Activated CD4-positive, CD25-positive, alpha-beta regulatory T cell treated with anti-CD3 and anti-CD28 coated beads, Interleukin-2, amount 50 U/mL, for 72 hours (primary cell): ENCODE data around the gene TCERG1L.
"Not testable (repeated sequence)": the region's sequence is repeated elsewhere in the genome, so short reads cannot be mapped to it uniquely, and the experiment has no call there.

Experiments used
- DNase-seq: peaks from one replicate; pipeline ENCODE4 v3.0.0; 2021

The TCERG1L gene

GRCh38 chr10:131116991-131117375 lies 194.5 kb downstream of the TCERG1L start:
- no peak for DNase-seq

- no peak for DNase-seq
These were observed 195.1 kb downstream of the TCERG1L start for GRCh38 chr10:131116216-131116990.

GRCh38 chr10:131115801-131116200 lies 195.7 kb downstream of the TCERG1L start:
- no peak for DNase-seq

- DNase-seq = no peak
These were observed 196.2 kb downstream of the TCERG1L start for GRCh38 chr10:131115321-131115720.

- DNase-seq = no peak
These were observed 196.7 kb downstream of the TCERG1L start for GRCh38 chr10:131114846-131115245.

- no peak for DNase-seq
These were observed 197.7 kb downstream of the TCERG1L start for GRCh38 chr10:131113709-131114291.

- DNase-seq = no peak
These were observed 198.4 kb downstream of the TCERG1L start for GRCh38 chr10:131113165-131113564.

- DNase-seq = no peak
These were observed 198.8 kb downstream of the TCERG1L start for GRCh38 chr10:131112691-131113090.

GRCh38 chr10:131111471-131112080 lies 199.9 kb downstream of the TCERG1L start:
- no peak for DNase-seq

GRCh38 chr10:131111007-131111406 lies 200.5 kb downstream of the TCERG1L start:
- DNase-seq = no peak

- no peak for DNase-seq
These were observed 201.2 kb downstream of the TCERG1L start for GRCh38 chr10:131110241-131110783.

- no peak for DNase-seq
These were observed 201.8 kb downstream of the TCERG1L start for GRCh38 chr10:131109726-131110125.

GRCh38 chr10:131109291-131109690 lies 202.2 kb downstream of the TCERG1L start:
- DNase-seq = no peak

- DNase-seq = no peak
These were observed 203.6 kb downstream of the TCERG1L start for GRCh38 chr10:131107970-131108369.

GRCh38 chr10:131102676-131103075 lies 208.8 kb downstream of the TCERG1L start:
- DNase-seq = no peak

GRCh38 chr10:131102147-131102546 lies 209.4 kb downstream of the TCERG1L start:
- DNase-seq = no peak

GRCh38 chr10:131100418-131101410 lies 210.8 kb downstream of the TCERG1L start:
- not testable (repeated sequence) for DNase-seq

GRCh38 chr10:131099028-131099726 lies 212.3 kb downstream of the TCERG1L start:
- no peak for DNase-seq

- DNase-seq = no peak
These were observed 213.0 kb downstream of the TCERG1L start for GRCh38 chr10:131098416-131098952.

- DNase-seq = no peak
These were observed 215.5 kb downstream of the TCERG1L start for GRCh38 chr10:131096031-131096430.

- no peak for DNase-seq
These were observed 216.3 kb downstream of the TCERG1L start for GRCh38 chr10:131095313-131095580.
